Measurements from ENCODE around the gene PSMG4. TPM values are rescaled to one million over a fixed set of nuclear protein-coding genes. Genes with fewer than 3 reads are reported as not detected.

Gene PSMG4
- polyA plus RNA-seq, 4 donors = 15.2 to 18.8 (median 17.1) TPM

DNA sequence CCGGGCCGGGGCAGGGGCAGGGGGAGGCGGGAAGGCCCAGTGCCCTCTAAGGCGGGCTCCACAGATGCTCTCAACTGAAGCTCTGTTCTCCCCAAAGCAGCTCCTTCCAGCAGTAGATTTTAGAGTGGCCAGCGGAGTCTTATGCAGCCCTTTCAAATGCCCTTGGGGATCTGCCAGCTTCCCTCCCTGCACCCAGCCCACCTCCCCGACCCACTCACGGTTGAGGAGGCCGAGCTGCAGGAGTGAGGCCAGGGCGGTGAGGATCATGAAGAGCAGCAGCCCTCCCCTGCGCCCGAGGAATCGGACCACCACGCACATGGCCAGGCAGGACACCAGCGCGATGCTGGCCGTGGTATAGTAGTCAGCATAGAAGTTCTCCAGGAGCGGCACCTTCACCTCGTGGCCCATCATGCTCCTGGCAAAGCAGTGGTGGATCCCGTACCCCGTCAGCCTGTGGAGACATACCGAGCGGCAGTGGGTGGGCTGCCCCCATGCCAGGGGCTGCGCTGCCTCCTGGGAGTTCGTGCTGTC lies 28.0 kb downstream of the PSMG4 start:
- DNase-seq (ENCODE audit: low read depth in 4 of 4, low spot score in 3 of 4) = no peak

DNA sequence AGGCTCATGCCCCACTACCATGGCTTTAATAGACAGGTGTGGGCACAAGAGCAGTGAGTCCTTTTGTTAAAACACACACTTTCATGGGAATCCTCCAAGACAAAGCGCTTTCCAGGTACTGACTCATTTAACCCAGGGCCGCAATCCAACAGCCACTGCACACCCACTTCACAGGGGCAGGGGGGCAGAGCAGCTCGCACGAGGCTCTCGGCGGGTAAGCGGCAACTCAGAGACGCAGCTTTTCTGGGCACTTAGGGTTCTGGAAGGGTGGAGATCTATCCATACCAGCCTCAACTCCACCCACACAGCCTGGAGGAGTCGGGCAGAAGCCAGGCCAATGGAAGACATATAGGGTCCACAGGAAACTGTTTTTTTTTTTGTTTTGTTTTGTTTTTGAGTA lies 28.6 kb downstream of the PSMG4 start:
- DNase-seq (ENCODE audit: low read depth in 4 of 4, low spot score in 3 of 4) = no peak

DNA sequence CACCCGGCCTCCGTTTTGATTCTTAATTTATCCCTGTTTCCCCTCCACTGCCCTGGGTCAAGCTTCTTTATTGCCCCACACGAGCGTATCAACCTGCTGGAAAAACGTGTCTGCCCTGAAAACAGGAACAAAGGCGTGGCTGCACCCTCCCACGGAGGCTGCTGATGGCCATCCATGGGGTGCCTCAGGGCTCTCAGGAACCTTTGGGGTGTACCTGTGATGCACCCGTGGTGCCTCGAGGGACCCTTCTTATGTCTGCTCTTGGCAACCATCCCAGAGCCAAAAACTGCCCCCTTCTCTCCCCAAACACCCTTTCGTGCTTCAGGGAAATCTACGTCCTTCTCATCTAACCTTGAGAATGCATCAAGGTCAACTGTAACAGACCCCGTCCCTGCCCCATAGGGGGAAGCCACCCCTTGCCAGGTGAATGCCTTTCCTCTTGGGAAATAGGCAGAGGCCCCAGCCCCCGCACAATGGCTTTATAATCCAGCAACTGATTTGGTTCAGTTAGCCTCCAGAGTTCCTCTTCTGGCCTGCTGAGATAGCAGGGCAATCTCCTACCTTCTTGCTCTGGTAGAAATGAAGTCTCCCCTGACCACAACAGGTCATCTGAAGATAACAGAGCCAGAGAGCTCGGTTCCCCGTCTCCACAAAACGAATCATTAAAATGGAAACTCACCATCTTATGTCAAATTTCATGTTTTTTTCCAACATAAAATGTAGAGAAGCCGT lies 29.4 kb downstream of the PSMG4 start:
- no peak for DNase-seq (ENCODE audit: low read depth in 4 of 4, low spot score in 3 of 4)

DNA sequence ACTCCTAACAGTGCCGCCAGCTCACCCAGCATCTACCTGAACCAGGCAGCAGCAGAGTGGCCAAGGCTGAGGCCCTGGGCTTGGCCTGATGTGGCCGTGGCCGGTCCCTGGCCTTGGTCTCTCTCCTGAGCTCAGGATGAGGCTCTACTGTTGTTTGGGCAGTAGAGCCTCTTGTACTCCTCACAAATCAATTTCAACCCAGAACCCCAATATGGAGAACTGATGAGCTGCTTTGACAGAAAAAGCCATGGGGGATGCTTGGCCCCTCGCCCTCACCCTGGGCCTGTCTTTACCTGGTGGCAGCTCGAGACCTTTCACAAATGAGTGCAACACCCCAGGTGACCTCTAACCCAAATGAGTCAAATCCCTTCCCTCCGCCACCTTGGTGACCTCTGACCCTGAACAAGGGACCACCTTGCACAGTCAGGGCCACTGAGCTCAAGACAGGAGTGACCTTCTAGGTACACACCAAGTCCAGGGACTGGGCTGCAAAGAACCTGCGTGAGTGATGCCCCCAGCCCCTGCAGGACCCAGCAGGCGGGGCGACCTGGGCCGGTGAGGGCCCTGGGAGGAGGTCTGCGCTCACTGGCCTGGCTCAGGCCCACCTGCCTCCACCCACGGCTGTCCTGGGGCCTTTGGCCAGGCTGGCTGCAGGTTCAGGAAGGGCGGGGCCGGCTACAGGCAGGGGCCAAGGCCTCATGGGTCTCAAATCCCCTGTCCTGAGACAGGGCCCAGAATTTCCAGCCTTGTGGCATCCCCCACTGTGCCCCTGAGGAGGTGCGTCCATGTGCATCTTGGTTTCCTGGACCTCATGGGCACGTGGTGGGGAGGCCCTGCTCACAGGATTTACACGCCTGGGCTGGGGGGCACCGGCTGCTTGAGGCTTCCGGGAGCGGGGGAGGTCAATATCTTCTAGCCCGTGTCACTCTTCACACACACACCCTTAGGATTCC lies 30.2 kb downstream of the PSMG4 start:
- DNase-seq (ENCODE audit: low read depth in 4 of 4, low spot score in 3 of 4) = no peak

DNA sequence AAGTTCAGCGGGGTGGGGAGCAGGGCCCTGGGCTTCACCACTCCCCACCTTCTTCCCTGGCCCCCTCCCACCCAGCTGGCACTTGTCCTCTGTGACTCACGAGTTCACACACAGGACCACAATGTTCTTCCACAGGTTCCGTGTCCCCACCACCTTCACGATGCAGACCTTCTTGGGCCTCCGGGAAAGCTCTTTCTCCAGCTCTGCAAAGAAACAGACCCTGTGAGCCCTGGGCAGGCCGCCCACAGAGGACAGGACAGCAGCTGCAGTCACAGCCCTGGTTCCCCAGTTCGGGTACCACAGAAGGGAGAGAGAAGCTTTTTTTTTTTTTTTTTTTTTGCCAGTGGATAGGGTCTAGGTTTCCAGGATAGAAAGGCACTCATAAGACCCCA lies 30.9 kb downstream of the PSMG4 start:
- DNase-seq (ENCODE audit: low read depth in 4 of 4, low spot score in 3 of 4) = no peak

DNA sequence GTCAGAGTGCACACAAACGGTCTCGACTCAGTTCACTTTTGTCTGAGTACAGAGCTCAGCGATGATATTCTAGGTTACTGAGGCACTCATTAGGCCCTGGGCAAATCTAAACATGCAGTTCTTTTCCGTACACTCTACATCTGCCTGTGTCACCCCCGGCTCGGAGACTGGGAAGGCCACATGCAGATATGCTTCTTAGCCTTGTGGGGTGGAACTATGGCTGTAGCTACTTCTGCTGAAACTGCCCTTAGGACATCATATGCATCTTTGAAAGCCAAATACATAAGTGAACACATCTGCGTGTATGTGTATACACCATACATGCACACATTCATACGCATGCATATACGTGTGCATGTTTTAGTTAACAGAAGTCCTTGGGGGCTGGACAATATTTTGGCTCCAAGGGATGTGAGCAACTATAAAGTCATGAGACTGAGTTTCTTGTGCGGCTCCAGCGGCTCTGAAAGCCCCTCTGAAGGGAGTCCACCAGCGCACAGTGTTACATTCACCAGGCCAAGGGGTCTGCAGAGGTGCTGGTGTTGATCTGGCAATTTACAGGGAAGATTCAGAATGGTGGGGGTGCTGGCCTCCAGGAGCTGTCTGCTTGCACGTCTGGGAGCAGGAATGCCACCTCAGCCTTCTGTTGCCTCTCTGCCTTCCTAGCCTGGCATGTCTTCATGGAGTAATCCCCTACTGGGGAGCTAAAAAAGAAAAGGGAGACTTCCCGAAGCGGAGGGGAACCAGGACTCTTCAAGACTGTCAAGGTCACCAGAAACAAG lies 31.6 kb downstream of the PSMG4 start:
- DNase-seq (ENCODE audit: low read depth in 4 of 4, low spot score in 3 of 4) = no peak

DNA sequence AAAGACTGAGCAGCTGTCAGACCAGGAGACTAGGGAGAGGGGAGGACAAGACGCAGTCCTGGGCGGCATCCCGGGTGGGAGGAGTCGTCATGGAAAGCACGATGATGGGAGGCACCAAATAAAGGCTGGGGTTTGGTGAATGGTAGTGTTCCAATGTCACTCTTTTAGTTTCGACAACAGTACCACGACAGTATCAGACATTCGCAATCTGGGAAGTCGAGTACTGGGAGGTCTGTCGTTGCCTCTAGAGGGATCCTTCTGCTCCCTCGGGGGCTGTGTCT lies 32.1 kb downstream of the PSMG4 start:
- DNase-seq (ENCODE audit: low read depth in 4 of 4, low spot score in 3 of 4) = no peak

DNA sequence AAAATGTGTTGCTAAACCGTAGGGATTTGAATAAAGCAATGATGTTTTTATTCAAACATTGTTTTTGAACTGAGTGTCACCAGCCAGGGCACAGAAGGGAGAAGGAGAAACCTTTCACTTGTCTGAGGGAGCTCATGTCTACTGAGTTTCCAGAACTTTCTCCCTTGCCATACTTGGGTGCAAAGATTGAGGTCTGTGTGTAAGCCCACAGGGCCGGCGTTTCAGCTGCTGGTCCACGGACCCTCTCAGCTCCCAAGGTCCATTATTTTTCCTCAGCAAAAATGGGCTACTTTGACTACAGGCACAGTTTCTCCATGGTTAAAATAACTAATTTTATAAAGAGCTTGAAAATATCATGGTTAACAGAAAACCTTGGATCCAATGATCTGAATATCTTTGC lies 32.6 kb downstream of the PSMG4 start:
- DNase-seq (ENCODE audit: low read depth in 4 of 4, low spot score in 3 of 4) = no peak

DNA sequence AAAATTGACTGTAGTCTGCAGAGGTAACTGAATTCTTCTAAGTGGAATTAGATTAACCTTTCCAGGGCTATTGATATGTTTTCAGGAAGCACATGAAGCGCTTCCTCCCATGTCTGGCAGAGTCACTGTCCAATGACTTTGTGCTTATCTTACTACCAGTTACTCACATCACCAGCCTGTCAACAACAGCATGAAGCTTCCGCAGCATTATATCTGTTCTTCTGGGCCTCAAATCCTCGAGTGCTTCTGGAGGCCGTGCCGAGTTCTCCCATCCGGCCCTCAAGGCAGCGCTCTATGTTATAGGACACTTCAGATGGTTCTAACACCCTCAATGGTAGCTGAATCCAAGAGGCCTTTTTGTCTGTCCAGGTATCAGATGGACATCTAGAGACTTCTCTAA lies 33.2 kb downstream of the PSMG4 start:
- DNase-seq (ENCODE audit: low read depth in 4 of 4, low spot score in 3 of 4) = no peak

DNA sequence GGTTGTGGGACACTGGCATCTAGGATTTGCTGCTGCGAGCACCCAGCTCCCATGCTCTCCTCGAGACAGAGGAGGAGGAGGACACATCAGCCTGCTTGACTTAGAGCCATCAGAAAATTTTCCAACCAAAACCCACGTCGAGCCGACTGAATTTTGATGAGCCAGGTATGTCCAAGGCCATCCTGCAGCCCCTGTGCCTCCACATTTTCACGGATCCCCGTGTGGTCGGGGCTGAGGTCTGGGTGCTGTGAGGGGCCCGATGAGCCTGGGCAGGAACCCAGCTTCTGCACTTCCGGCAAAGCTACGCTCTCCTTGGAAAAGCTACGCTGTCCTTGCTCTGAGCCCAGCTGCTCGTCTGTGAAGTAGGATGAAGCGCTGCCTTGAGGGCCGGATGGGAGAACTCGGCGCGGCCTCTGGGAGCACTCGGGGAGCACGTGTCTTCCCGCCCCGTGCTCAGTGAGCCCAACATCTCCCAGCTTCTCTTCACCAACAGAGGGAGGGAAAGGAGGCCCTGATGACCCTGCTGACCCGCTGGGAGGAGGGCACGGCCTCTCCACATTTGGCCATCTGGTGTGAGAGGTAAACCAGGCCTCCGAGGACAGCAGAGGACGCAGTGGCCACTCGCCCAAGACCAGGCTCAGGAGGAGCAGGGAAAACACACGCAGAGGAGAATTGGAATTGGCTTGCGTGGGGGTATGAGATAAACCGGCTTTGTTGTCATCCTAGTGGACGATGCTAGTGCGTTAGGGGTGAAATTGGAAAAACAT lies 33.9 kb downstream of the PSMG4 start:
- DNase-seq (ENCODE audit: low read depth in 4 of 4, low spot score in 3 of 4) = no peak

DNA sequence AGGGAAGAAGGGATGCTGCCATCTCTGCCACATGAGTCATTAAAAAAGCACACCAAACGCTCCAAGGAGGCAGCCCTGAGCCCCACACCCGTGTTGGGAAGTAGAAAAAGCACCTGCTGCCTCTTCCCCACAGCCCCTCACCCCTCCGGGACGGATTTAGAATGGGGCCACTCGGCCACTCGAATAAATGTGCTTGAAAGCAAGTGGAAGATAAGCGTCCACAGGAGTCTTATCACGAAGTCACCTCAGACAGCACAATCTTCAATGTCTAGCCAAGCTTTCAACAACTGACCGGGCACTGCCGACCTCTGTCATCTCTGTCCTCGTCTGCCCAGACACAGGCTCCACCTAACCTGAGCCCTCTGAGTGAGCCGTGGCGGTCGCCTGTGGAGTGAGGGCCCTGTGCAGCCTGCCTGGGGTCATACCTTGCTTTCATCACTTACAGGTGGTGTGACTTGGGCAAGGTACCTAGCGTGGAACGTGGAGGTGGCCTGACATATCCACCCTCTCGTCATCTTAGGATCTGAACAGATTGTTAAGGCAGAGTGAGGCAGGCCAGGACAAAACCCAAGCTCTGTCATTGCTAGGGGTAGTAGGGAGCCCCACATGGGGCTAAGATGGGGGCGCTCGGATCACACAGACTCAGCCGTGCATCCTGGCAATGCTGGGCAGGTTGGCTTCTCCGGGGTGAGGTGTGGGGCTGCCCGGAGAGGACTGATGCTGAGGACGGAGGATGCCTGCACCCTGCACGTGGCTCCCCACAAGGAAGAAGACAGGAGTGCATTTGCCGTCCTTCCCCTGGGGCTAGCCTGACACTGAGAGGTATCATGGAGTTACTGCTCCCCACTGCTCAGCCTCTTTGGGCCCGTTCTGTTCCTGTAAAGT lies 34.8 kb downstream of the PSMG4 start:
- DNase-seq (ENCODE audit: low read depth in 4 of 4, low spot score in 3 of 4) = no peak

DNA sequence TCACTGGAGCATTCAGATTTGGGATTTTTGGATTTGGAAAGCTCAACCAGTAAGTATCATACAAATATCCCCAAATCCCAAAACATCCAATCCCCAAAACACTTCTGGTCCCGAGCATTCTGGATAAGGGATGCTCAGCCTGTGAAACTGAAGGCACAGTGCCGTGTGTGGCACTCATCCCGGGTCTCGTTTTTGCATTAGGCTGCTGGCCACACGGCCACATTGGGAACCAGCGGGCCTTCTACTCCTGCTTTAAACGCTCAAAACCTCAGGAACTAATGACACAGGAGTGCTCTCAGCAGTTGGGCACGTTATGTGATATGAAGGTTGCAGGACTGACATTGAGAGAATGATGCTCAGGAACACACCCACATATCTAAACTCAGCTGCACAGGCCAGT lies 35.6 kb downstream of the PSMG4 start:
- no peak for DNase-seq (ENCODE audit: low read depth in 4 of 4, low spot score in 3 of 4)

DNA sequence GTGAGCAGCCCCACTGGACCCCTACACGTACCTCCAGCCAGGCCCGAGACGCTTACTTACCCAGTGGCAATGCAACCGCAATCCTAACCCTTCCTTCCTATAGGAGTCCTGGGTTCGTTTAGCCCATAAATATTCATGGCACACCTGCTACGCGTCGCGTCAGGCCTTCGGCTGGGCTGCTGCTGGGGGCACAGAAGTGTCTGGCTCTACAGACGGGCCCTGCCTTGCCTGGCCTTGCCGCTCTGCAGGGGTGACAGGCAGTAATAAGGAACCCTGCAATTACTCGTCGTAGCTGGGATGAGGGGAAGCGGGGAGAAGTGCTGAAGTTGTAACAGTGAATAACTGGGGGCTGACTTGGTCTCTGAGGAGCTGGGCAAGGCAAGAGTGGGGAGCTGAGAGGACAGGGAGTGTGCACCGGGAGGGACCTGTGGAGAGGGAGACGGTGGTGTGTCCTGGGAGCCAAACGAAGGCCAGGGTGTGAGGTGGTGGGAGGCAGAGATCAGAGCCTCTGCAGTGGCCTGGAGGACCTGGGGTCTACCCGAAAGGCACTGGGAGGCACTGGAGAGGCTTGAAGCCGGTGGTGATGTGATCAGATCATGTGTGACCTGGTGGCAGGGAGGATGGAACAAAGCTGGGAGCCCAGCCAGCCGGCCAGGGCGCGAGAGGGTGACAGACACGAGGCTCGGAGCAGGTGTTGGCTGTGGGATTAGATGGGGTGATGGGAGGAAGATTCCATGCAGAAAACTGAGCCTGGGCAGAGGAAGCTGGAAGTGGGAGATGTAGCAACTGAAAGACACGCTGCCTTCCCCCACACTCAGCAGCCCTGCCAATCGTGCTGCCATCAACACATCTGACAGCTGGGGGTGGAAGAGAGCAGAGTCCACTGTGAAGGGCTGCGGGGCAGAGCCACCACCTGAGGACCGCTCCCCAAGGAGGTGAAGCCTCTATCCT lies 36.4 kb downstream of the PSMG4 start:
- no peak for DNase-seq (ENCODE audit: low read depth in 4 of 4, low spot score in 3 of 4)

DNA sequence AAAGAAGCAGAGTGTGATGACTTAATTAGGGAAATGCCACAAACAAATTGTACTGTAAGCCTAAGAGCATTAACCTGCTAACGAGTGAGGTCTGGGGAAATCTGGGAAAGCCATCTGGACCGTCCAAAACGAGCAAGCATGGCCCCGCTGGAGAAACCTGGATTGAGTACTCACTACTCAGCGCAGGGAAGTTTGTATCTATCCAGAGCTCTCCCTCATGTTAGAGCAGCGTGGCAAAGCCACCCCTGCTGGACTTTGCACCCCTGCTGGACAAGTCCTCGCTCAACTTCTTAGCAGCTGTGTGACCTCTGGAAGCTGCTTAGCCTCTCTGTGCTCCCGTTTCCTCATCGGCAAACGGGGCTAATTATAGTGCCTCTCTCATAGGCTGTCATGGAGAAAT lies 37.3 kb downstream of the PSMG4 start:
- no peak for DNase-seq (ENCODE audit: low read depth in 4 of 4, low spot score in 3 of 4)

DNA sequence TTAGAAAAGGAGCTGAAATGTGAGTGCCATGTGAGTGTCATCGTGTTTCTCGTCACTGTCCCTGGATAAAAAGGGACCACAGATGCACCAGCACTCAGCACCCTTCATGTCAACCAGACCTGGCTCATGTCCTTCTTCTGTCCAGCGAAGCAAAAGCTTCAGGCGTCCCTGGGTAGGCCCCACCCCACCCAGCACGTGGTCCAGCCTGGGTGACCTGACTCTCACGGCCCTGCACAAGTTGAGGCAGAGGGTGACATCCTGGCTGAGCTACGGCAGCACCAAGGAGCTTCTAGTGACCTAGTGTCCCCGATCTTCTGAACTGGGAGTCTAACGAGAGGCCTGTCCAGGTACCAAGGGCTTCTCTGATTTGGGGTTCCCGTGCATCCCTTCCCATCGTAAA lies 37.8 kb downstream of the PSMG4 start:
- no peak for DNase-seq (ENCODE audit: low read depth in 4 of 4, low spot score in 3 of 4)

DNA sequence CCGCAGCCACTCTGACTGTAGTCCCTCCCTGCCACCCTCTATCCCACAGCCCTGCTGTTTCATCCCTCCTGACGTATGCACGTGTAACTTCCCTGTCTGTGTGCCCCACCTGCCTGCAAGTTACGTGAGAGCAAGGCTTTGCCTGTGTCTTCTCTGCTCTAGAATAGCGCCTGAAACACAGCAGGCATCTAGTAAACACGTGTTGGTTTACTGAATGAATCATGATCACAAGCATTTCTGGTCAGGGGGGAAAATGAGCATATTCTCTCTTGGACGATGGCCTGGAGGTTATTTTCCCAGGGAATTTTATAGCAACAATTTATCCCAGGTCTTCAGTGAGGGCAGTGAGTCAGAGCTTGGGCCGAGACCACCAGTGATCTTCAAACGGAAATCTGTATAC lies 38.3 kb downstream of the PSMG4 start:
- no peak for DNase-seq (ENCODE audit: low read depth in 4 of 4, low spot score in 3 of 4)

DNA sequence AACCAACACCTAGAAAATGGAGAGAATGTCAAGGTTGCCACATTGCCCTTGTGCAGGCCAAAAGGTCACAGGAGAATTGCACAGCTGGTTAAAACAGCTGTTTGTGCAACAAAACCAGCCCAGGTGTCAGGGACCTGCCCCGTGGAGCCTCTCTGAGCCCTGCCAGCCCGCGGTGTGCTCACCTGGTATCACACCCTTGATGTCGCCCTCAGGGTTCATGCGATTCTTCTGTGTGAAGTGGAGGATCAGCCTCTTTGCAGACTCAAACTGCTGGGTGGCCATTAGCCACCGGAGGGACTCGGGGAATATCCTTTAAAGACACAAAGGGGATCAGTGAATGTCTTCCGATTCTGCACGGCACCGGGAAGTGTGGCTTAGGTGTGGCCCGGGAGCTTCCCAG lies 39.2 kb downstream of the PSMG4 start:
- DNase-seq (ENCODE audit: low read depth in 4 of 4, low spot score in 3 of 4) = no peak

DNA sequence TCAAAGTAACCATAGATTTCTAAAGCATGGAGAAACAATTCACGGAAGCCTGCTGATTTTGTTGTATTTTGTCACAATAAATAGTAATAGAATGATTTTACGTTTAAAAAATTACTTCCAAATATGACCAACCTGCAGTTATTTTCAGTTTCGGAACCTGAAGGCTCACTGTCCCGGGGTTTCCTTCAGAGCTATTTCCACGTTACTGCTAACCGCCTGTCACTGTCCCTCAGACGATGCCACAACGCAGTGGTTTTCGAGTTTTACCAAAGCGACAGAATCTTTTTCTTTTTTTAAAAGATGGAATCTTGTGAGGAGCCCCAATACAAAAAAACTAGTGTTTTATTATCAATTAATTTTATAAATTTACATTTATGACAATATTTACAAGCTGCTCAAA lies 40.5 kb downstream of the PSMG4 start:
- DNase-seq (ENCODE audit: low read depth in 4 of 4, low spot score in 3 of 4) = no peak
